Measurements from ENCODE around the gene JAZF1.
"Not testable (repeated sequence)": the region's sequence is repeated elsewhere in the genome, so short reads cannot be mapped to it uniquely, and the experiment has no call there.

JAZF1 gene

GRCh38 chr7:27861747-27862146 is 318.8 kb downstream of the JAZF1 start:
- Histone ChIP-seq H3K4me1 (ENCODE audit: insufficient read depth, insufficient read length) (no peaks in the 10 kb centered on the region), H3K36me3 (ENCODE audit: insufficient read depth, insufficient read length, low read length) (no peaks in the 10 kb centered on the region), H3K9me3 (ENCODE audit: insufficient read depth, low read length) (no peaks in the 10 kb centered on the region), H3K4me3 (ENCODE audit: insufficient read length, low read depth) (no peak overlapping the region), H3K27me3 (ENCODE audit: insufficient read depth, insufficient read length) (no peaks in the 10 kb centered on the region), H3K9ac (ENCODE audit: insufficient read length, low read depth) (no peak overlapping the region)
- TF ChIP-seq SUZ12 (IDR thresholded peaks at IDR 0.05; ENCODE audit: extremely low read depth, insufficient read depth, insufficient read length) = no peak
- TF ChIP-seq YY1 (IDR thresholded peaks at IDR 0.05; ENCODE audit: insufficient read depth, insufficient read length) = no peak
- DNase-seq (ENCODE audit: low read depth, low spot score) = no peak

- no peak for TF ChIP-seq SUZ12 (IDR thresholded peaks at IDR 0.05; ENCODE audit: extremely low read depth, insufficient read depth, insufficient read length)
- TF ChIP-seq YY1 (IDR thresholded peaks at IDR 0.05; ENCODE audit: insufficient read depth, insufficient read length) = no peak
These were observed 319.8 kb downstream of the JAZF1 start for GRCh38 chr7:27860800-27861199.

GRCh38 chr7:27856703-27857485 is 323.7 kb downstream of the JAZF1 start:
- H3K36me3 ChIP-seq (ENCODE audit: insufficient read depth, insufficient read length, low read length); H3K4me1 ChIP-seq (ENCODE audit: insufficient read depth, insufficient read length); H3K27me3 ChIP-seq (ENCODE audit: insufficient read depth, insufficient read length); H3K9ac ChIP-seq (ENCODE audit: insufficient read length, low read depth); H3K4me3 ChIP-seq (ENCODE audit: insufficient read length, low read depth); H3K9me3 ChIP-seq (ENCODE audit: insufficient read depth, low read length); DNase-seq (ENCODE audit: low read depth, low spot score): not testable (repeated sequence)

More at GRCh38 chr7:27860800-27861199, 319.8 kb downstream of the JAZF1 start:
- Histone ChIP-seq H3K9me3 (ENCODE audit: insufficient read depth, low read length) (no peaks in the 10 kb centered on the region), H3K36me3 (ENCODE audit: insufficient read depth, insufficient read length, low read length) (no peaks in the 10 kb centered on the region), H3K4me1 (ENCODE audit: insufficient read depth, insufficient read length) (no peaks in the 10 kb centered on the region), H3K4me3 (ENCODE audit: insufficient read length, low read depth) (no peak overlapping the region), H3K27me3 (ENCODE audit: insufficient read depth, insufficient read length) (no peaks in the 10 kb centered on the region), H3K9ac (ENCODE audit: insufficient read length, low read depth) (no peak overlapping the region)
- no peak for DNase-seq (ENCODE audit: low read depth, low spot score)

- Histone ChIP-seq H3K27me3 (ENCODE audit: insufficient read depth, insufficient read length) (no peaks in the 10 kb centered on the region), H3K36me3 (ENCODE audit: insufficient read depth, insufficient read length, low read length) (no peaks in the 10 kb centered on the region), H3K4me1 (ENCODE audit: insufficient read depth, insufficient read length) (no peaks in the 10 kb centered on the region), H3K9ac (ENCODE audit: insufficient read length, low read depth) (no peak overlapping the region), H3K4me3 (ENCODE audit: insufficient read length, low read depth) (no peak overlapping the region), H3K9me3 (ENCODE audit: insufficient read depth, low read length) (no peaks in the 10 kb centered on the region)
- no peak for DNase-seq (ENCODE audit: low read depth, low spot score)
- TF ChIP-seq ZNF274 (IDR thresholded peaks at IDR 0.05; ENCODE audit: low read depth, low read length) (no peak), SUZ12 (IDR thresholded peaks at IDR 0.05; ENCODE audit: extremely low read depth, insufficient read depth, insufficient read length) (no peak), YY1 (IDR thresholded peaks at IDR 0.05; ENCODE audit: insufficient read depth, insufficient read length) (no peak)
These were observed 330.1 kb downstream of the JAZF1 start for GRCh38 chr7:27850531-27850930.

- TF ChIP-seq ZNF274 (IDR thresholded peaks at IDR 0.05; ENCODE audit: low read depth, low read length) (no peak), SUZ12 (IDR thresholded peaks at IDR 0.05; ENCODE audit: extremely low read depth, insufficient read depth, insufficient read length) (no peak), YY1 (IDR thresholded peaks at IDR 0.05; ENCODE audit: insufficient read depth, insufficient read length) (no peak)
- no peaks in the 10 kb centered on the region for H3K4me1 ChIP-seq (ENCODE audit: insufficient read depth, insufficient read length)
- no peaks in the 10 kb centered on the region for H3K9me3 ChIP-seq (ENCODE audit: insufficient read depth, low read length)
- no peak for DNase-seq (ENCODE audit: low read depth, low spot score)
- H3K36me3 ChIP-seq (ENCODE audit: insufficient read depth, insufficient read length, low read length) = no peaks in the 10 kb centered on the region
- H3K27me3 ChIP-seq (ENCODE audit: insufficient read depth, insufficient read length) = no peaks in the 10 kb centered on the region
- no peak overlapping the region for H3K9ac ChIP-seq (ENCODE audit: insufficient read length, low read depth)
- no peak overlapping the region for H3K4me3 ChIP-seq (ENCODE audit: insufficient read length, low read depth)
These were observed 334.2 kb downstream of the JAZF1 start for GRCh38 chr7:27846388-27846787.

- H3K36me3 ChIP-seq (ENCODE audit: insufficient read depth, insufficient read length, low read length) = peaks cover 3% of the 10 kb centered on the region
- no peak for TF ChIP-seq SUZ12 (IDR thresholded peaks at IDR 0.05; ENCODE audit: extremely low read depth, insufficient read depth, insufficient read length)
- no peak for TF ChIP-seq ZNF274 (IDR thresholded peaks at IDR 0.05; ENCODE audit: low read depth, low read length)
- no peak for TF ChIP-seq YY1 (IDR thresholded peaks at IDR 0.05; ENCODE audit: insufficient read depth, insufficient read length)
- H3K27me3 ChIP-seq (ENCODE audit: insufficient read depth, insufficient read length) = no peaks in the 10 kb centered on the region
- no peaks in the 10 kb centered on the region for H3K9me3 ChIP-seq (ENCODE audit: insufficient read depth, low read length)
- no peak overlapping the region for H3K4me3 ChIP-seq (ENCODE audit: insufficient read length, low read depth)
- H3K9ac ChIP-seq (ENCODE audit: insufficient read length, low read depth) = no peak overlapping the region
- no peaks in the 10 kb centered on the region for H3K4me1 ChIP-seq (ENCODE audit: insufficient read depth, insufficient read length)
- no peak for DNase-seq (ENCODE audit: low read depth, low spot score)
These were observed 336.9 kb downstream of the JAZF1 start for GRCh38 chr7:27843584-27844305.

GRCh38 chr7:27842851-27843250 is 337.7 kb downstream of the JAZF1 start:
- H3K9ac ChIP-seq (ENCODE audit: insufficient read length, low read depth) = no peak overlapping the region

More at GRCh38 chr7:27842851-27843250, 337.7 kb downstream of the JAZF1 start:
- Histone ChIP-seq H3K36me3 (ENCODE audit: insufficient read depth, insufficient read length, low read length) (peaks cover 3% of the 10 kb centered on the region), H3K9me3 (ENCODE audit: insufficient read depth, low read length) (no peaks in the 10 kb centered on the region), H3K4me1 (ENCODE audit: insufficient read depth, insufficient read length) (no peaks in the 10 kb centered on the region), H3K27me3 (ENCODE audit: insufficient read depth, insufficient read length) (no peaks in the 10 kb centered on the region), H3K4me3 (ENCODE audit: insufficient read length, low read depth) (no peak overlapping the region)
- TF ChIP-seq SUZ12 (IDR thresholded peaks at IDR 0.05; ENCODE audit: extremely low read depth, insufficient read depth, insufficient read length) = no peak
- TF ChIP-seq YY1 (IDR thresholded peaks at IDR 0.05; ENCODE audit: insufficient read depth, insufficient read length) = no peak
- no peak for TF ChIP-seq ZNF274 (IDR thresholded peaks at IDR 0.05; ENCODE audit: low read depth, low read length)
- DNase-seq (ENCODE audit: low read depth, low spot score) = no peak
